H1 (cell line): ENCODE data around the gene MEGF9. TPM values are rescaled to one million over a fixed set of nuclear protein-coding genes. Genes with fewer than 3 reads are reported as not detected.

Experiments used
- CTCF ChIA-PET: fragments of 300-600 bp; sonication (Branson Sonifier 250); formaldehyde crosslinking; loops from one replicate; lab custom pipeline; 2021; ENCODE audit not compliant: partially characterized antibody; lab: Charles Lee
- POLR2A ChIA-PET: fragments of 300-600 bp; sonication (Branson Sonifier 250); formaldehyde crosslinking; loops from one replicate; lab custom pipeline; 2021; ENCODE audit warnings: inconsistent platforms; ENCODE audit not compliant: partially characterized antibody; lab: Charles Lee
- DNase-seq, 2 experiments: peaks; one replicate each; pipeline versions ENCODE4 v3.0.0 to v3.0.0-alpha.2; 2010 to 2022; ENCODE audit warnings: low spot score in 2 of 2, low read depth in 1 of 2, mixed read lengths in 1 of 2
- FAIRE-seq: peaks from 2 replicates; lab custom pipeline; 2011; peaks lifted over from hg19 to GRCh38; lab: Jason Lieb, UNC
- H2AFZ ChIP-seq: 2 replicates; pipeline ENCODE4 v1.8.1; 2012; ENCODE audit warnings: low read length, inconsistent platforms
- H2AK5ac ChIP-seq: 2 replicates; pipeline ENCODE4 v1.6.1; 2013; ENCODE audit warnings: low read depth, low read length
- H2BK120ac ChIP-seq: replicated peaks from 2 replicates; pipeline ENCODE3; 2013; ENCODE audit warnings: low read depth, low read length, inconsistent platforms
- H2BK12ac ChIP-seq: 2 replicates; pipeline ENCODE4 v1.6.1; 2013; ENCODE audit warnings: low read depth, low read length
- H2BK15ac ChIP-seq: 2 replicates; pipeline ENCODE4 v1.6.1; 2013; ENCODE audit warnings: low read length
- H2BK20ac ChIP-seq: 2 replicates; pipeline ENCODE4 v1.6.1; 2013; ENCODE audit warnings: low read length
- H2BK5ac ChIP-seq: 2 replicates; pipeline ENCODE4 v1.6.1; 2013; ENCODE audit warnings: low read depth, low read length
- H3K14ac ChIP-seq: 2 replicates; pipeline ENCODE4 v1.6.1; 2013; ENCODE audit warnings: inconsistent platforms; ENCODE audit not compliant: insufficient read length
- H3K18ac ChIP-seq: 2 replicates; pipeline ENCODE4 v1.6.1; 2013; ENCODE audit warnings: low read length; ENCODE audit errors: extremely low read depth
- H3K23ac ChIP-seq: 2 replicates; pipeline ENCODE4 v1.6.1; 2013; ENCODE audit warnings: inconsistent platforms; ENCODE audit not compliant: insufficient read length
- H3K23me2 ChIP-seq: 2 replicates; pipeline ENCODE4 v1.6.1; 2013; ENCODE audit warnings: low read depth, low read length
- H3K27ac ChIP-seq: 2 replicates; pipeline ENCODE4 v1.6.1; 2011; ENCODE audit warnings: low read depth, low read length, inconsistent platforms
- H3K27me3 ChIP-seq, 4 experiments: replicated peaks in 1 of 4; 1 replicate in 1 of 4; 2 replicates in 3 of 4; pipeline versions ENCODE4 v1.6.1 to v1.8.1; 2011 to 2013; ENCODE audit warnings: low read length in 3 of 4, mild to moderate bottlenecking in 3 of 4, inconsistent platforms in 2 of 4, mixed read lengths in 2 of 4, moderate library complexity in 1 of 4; ENCODE audit not compliant: control insufficient read depth in 3 of 4, insufficient read depth in 3 of 4; ENCODE audit errors: extremely low read depth in 1 of 4
- H3K36me3 ChIP-seq, 4 experiments: 2 replicates each; pipeline versions ENCODE4 v1.6.1 to v1.8.1; 2011 to 2013; ENCODE audit warnings: mild to moderate bottlenecking in 4 of 4, low read length in 3 of 4, moderate library complexity in 2 of 4, control low read depth in 1 of 4, inconsistent platforms in 1 of 4; ENCODE audit not compliant: insufficient read depth in 4 of 4, control insufficient read depth in 2 of 4
- H3K4ac ChIP-seq: replicated peaks from 2 replicates; pipeline ENCODE3; 2013; ENCODE audit warnings: low read length, low read depth, mixed read lengths, inconsistent platforms; ENCODE audit not compliant: insufficient read length
- H3K4me1 ChIP-seq, 4 experiments: replicated peaks in 1 of 4; 1 replicate in 1 of 4; 2 replicates in 3 of 4; pipeline versions ENCODE4 v1.6.1 to v1.8.1; 2011 to 2013; ENCODE audit warnings: low read length in 3 of 4, inconsistent platforms in 2 of 4, mixed read lengths in 1 of 4; ENCODE audit not compliant: insufficient read depth in 4 of 4, control insufficient read depth in 3 of 4
- H3K4me2 ChIP-seq, 2 experiments: 2 replicates each; pipeline versions ENCODE4 v1.6.1 to v1.8.1; 2011 to 2013; ENCODE audit warnings: low read depth in 2 of 2, low read length in 2 of 2, control low read depth in 1 of 2, inconsistent platforms in 1 of 2, mild to moderate bottlenecking in 1 of 2; ENCODE audit not compliant: insufficient read depth in 1 of 2
- H3K4me3 ChIP-seq, 4 experiments: fragments of 200-600, 300-600 bp in 1 of 4; sonication (generic), shearing (Covaris generic), sonication (Bioruptor Twin) in 1 of 4; 2 replicates each; pipeline versions ENCODE4 v1.5.1 to v1.8.1; 2011 to 2016; ENCODE audit warnings: low read length in 4 of 4, low read depth in 3 of 4, control low read depth in 2 of 4, inconsistent platforms in 2 of 4, mild to moderate bottlenecking in 2 of 4, mixed read lengths in 1 of 4, moderate library complexity in 1 of 4; ENCODE audit not compliant: insufficient read depth in 2 of 4; ENCODE audit errors: extremely low read depth in 1 of 4
- H3K56ac ChIP-seq: replicated peaks from 2 replicates; pipeline ENCODE3; 2013; ENCODE audit warnings: low read depth, mild to moderate bottlenecking, mixed read lengths, low read length, inconsistent platforms; ENCODE audit not compliant: insufficient read length
- H3K79me1 ChIP-seq: 2 replicates; pipeline ENCODE4 v1.6.1; 2013; ENCODE audit warnings: low read depth, low read length, control low read depth
- H3K79me2 ChIP-seq, 2 experiments: 2 replicates each; pipeline versions ENCODE4 v1.6.1 to v1.8.1; 2012 to 2013; ENCODE audit warnings: low read length in 2 of 2, mild to moderate bottlenecking in 2 of 2, inconsistent platforms in 1 of 2; ENCODE audit not compliant: insufficient read depth in 2 of 2, control insufficient read depth in 1 of 2
- H3K9ac ChIP-seq, 4 experiments: replicated peaks in 1 of 4; 1 replicate in 1 of 4; 2 replicates in 3 of 4; pipeline versions ENCODE4 v1.6.1 to v1.8.1; 2011 to 2013; ENCODE audit warnings: low read depth in 3 of 4, low read length in 3 of 4, control low read depth in 2 of 4, mild to moderate bottlenecking in 2 of 4, moderate library complexity in 2 of 4, inconsistent platforms in 1 of 4; ENCODE audit errors: extremely low read depth in 1 of 4
- H3K9me3 ChIP-seq, 2 experiments: 2 replicates each; pipeline versions ENCODE4 v1.6.1 to v1.8.1; 2012 to 2013; ENCODE audit warnings: mild to moderate bottlenecking in 2 of 2, moderate library complexity in 2 of 2, control low read depth in 1 of 2, inconsistent platforms in 1 of 2, low read depth in 1 of 2, low read length in 1 of 2, mixed read lengths in 1 of 2; ENCODE audit not compliant: insufficient read depth in 2 of 2
- H4K20me1 ChIP-seq, 2 experiments: replicated peaks in 1 of 2; 2 replicates each; pipeline versions ENCODE3 to v1.8.1; 2011 to 2013; ENCODE audit warnings: inconsistent platforms in 2 of 2, low read length in 2 of 2, mild to moderate bottlenecking in 1 of 2; ENCODE audit not compliant: insufficient read depth in 2 of 2, control insufficient read depth in 1 of 2
- H4K5ac ChIP-seq: 2 replicates; pipeline ENCODE4 v1.6.1; 2013; ENCODE audit warnings: low read length, low read depth, mixed read lengths, inconsistent platforms; ENCODE audit not compliant: insufficient read length
- H4K8ac ChIP-seq: 2 replicates; pipeline ENCODE4 v1.8.0; 2013; ENCODE audit warnings: mild to moderate bottlenecking, moderate library complexity, low read length, inconsistent platforms; ENCODE audit not compliant: insufficient read depth; ENCODE audit errors: extremely low read depth
- H4K91ac ChIP-seq: replicated peaks from 2 replicates; pipeline ENCODE3; 2013; ENCODE audit warnings: low read length, mixed read lengths, inconsistent platforms; ENCODE audit not compliant: insufficient read length
- ZNF274 ChIP-seq: IDR thresholded peaks from 2 replicates; pipeline ENCODE4 v1.7.0; 2012; ENCODE audit warnings: low read length, borderline replicate concordance; ENCODE audit errors: extremely low read depth
- WGBS, 2 experiments: shearing (Covaris generic) in 1 of 2; methylation state at CpG; one replicate each; pipeline versions ENCODE4 v1.1.6 to v1.1.7; 2013 to 2015; ENCODE audit warnings: low lambda C conversion rate in 2 of 2, mixed read lengths in 2 of 2, inconsistent platforms in 1 of 2, low coverage in 1 of 2, missing lambda C conversion rate in 1 of 2; ENCODE audit not compliant: insufficient replicate concordance in 2 of 2, insufficient coverage in 1 of 2, insufficient read length in 1 of 2; ENCODE audit errors: extremely low coverage in 1 of 2, missing lambda C conversion rate in 1 of 2; 5-methylcytosine and 5-hydroxymethylcytosine counted together
- polyA plus RNA-seq, 7 experiments: library from polyadenylated mRNA; depleted of rRNA in 3 of 7; stranded (reverse) in 5 of 7; unstranded in 2 of 7; fragments of >200 nt in 5 of 7; fragments of 200-250 nt in 2 of 7; gene quantifications; 1 replicate in 5 of 7; 2 replicates in 1 of 7; 4 replicates in 1 of 7; pipeline versions ENCODE4 v1.2.1 to v1.2.3, GENCODE V29; 2011 to 2013; ENCODE audit warnings: missing spikeins in 2 of 7, mixed read lengths in 2 of 7
- total RNA-seq: library from RNA; stranded (reverse); fragmentation: NEBNext Ultra II Directional; extraction: Animal tissue kit (Norgen Biotek cat#: 25700); gene quantifications from 2 replicates; pipeline ENCODE4 v1.2.1, GENCODE V29; 2021

Gene MEGF9
- total and polyA plus RNA-seq, 2 of the 8 experiments (the other 6 are each of a cell fraction or from before 2014, with no cell fraction given) = 0.45 to 1.8 TPM

DNA sequence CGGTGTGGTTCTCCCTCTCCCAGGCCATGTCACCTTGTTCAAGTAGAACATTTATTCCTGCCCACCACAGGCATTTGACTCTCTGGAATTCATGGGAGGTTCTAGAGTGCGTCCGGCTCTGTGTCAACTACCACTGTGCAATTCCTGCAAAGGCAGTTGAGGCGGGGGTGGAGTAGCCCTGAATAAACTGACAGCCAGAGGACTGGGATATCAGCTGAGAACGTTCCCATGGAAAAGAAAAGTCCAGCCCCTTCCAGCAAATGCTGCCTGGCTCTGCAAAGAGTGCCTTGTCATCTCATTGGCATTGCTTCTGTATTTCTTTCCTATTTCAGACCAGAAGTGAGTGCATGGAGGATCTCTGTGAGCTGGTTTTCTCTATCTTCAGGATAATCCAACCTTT, 18.9 kb upstream of the MEGF9 start:
- H3K23ac ChIP-seq = no peak overlapping the region
- no peak overlapping the region for H4K5ac ChIP-seq
- H2AFZ ChIP-seq = 0 out of 2 replicates have a peak overlapping the region, but pooled peaks have one; percentile 21
- CTCF ChIA-PET = interaction anchor here (1.4 to 1.8 kb wide), 2 partner anchors 15 to 18 kb away, joined by 3 to 4 read pairs; no protein-coding TSS in a partner anchor
- H3K79me2 ChIP-seq = no peaks in the 10 kb centered on the region
- H2BK120ac ChIP-seq = no peak overlapping the region
- POLR2A ChIA-PET = interaction anchor here (2.4 kb wide), 1 partner anchor 18 kb away, joined by 7 read pairs; the partner anchor contains the start of gene MEGF9
- H3K4me1 ChIP-seq = peaks cover 0 to 6% (median 0%) of the 10 kb centered on the region in 4 experiments; a peak in 3 of 7 replicates
- FAIRE-seq (no peak), DNase-seq (no peak)
- no peak overlapping the region for H3K56ac ChIP-seq
- no peak overlapping the region for H2AK5ac ChIP-seq
- no peak overlapping the region for H4K8ac ChIP-seq
- H2BK12ac ChIP-seq = no peak overlapping the region
- H3K79me1 ChIP-seq = no peaks in the 10 kb centered on the region
- WGBS, 2 experiments = 90% methylated on average over 5 of the region's 5 CpGs; no CpG with 5 or more reads in 1 of the 2 experiments
- no peak overlapping the region for H3K27ac ChIP-seq
- H3K9ac ChIP-seq = no peak overlapping the region
- H3K14ac ChIP-seq = no peak overlapping the region
- no peak overlapping the region for H2BK15ac ChIP-seq
- no peak overlapping the region for H3K4me3 ChIP-seq
- H3K18ac ChIP-seq = no peak overlapping the region
- no peaks in the 10 kb centered on the region for H3K36me3 ChIP-seq
- no peak overlapping the region for H3K4ac ChIP-seq
- H3K4me2 ChIP-seq = no peak overlapping the region
- H2BK20ac ChIP-seq = no peak overlapping the region
- H2BK5ac ChIP-seq = no peak overlapping the region
- no peak overlapping the region for H4K91ac ChIP-seq
- no peaks in the 10 kb centered on the region for H3K9me3 ChIP-seq
- H3K27me3 ChIP-seq = no peaks in the 10 kb centered on the region
- no peaks in the 10 kb centered on the region for H4K20me1 ChIP-seq
- H3K23me2 ChIP-seq = no peaks in the 10 kb centered on the region
- no peak for TF ChIP-seq ZNF274
